Sigmoid colon (tissue), 7 donors: ENCODE data around the gene CENPP. TPM values are rescaled to one million over a fixed set of nuclear protein-coding genes. Genes with fewer than 3 reads are reported as not detected.

ENCODE experiments used
- DNase-seq: peaks from one replicate; pipeline ENCODE4 v3.0.0-alpha.2; 2019
- H3K27ac ChIP-seq, 4 donors: fragments of 200-600 bp; sonication (generic); one replicate each; pipeline ENCODE4 v1.5.1; 2016 to 2019; ENCODE audit warnings: mild to moderate bottlenecking in 1 of 4
- H3K27me3 ChIP-seq, 3 donors: fragments of 200-600 bp; sonication (generic); one replicate each; pipeline ENCODE4 v1.5.1; 2019; ENCODE audit warnings: mild to moderate bottlenecking in 1 of 3
- H3K36me3 ChIP-seq, 4 donors: fragments of 200-600 bp; sonication (generic); one replicate each; pipeline ENCODE4 v1.5.1; 2016 to 2019
- H3K4me1 ChIP-seq, 4 donors: fragments of 200-600 bp; sonication (generic); one replicate each; pipeline ENCODE4 v1.5.1; 2017 to 2019
- H3K4me3 ChIP-seq, 4 donors: fragments of 200-600 bp; sonication (generic); one replicate each; pipeline ENCODE4 v1.5.1; 2017 to 2019; ENCODE audit warnings: mild to moderate bottlenecking in 2 of 4, moderate library complexity in 1 of 4
- H3K9me3 ChIP-seq, 4 donors: fragments of 200-600 bp in 3 of 4; sonication (generic) in 3 of 4; one replicate each; pipeline versions ENCODE4 v1.5.1 to v1.6.1; 2013 to 2019
- CTCF ChIP-seq, 4 experiments: fragments of 450-650 bp in 3 of 4; fragments of 200-600 bp in 1 of 4; IDR thresholded peaks; one replicate each; pipeline ENCODE4 v1.5.1; 2016 to 2019; ENCODE audit warnings: antibody characterized with exemption in 4 of 4, mild to moderate bottlenecking in 3 of 4, moderate library complexity in 2 of 4
- EP300 ChIP-seq, 4 donors: sonication (generic); formaldehyde crosslinking; IDR thresholded peaks; one replicate each; pipeline ENCODE4 v1.6.1; 2017; ENCODE audit warnings: antibody characterized with exemption in 4 of 4
- POLR2A ChIP-seq, 2 donors: fragments of 450-650 bp; IDR thresholded peaks; one replicate each; pipeline ENCODE4 v1.6.1; 2016; ENCODE audit warnings: antibody characterized with exemption in 2 of 2, mild to moderate bottlenecking in 2 of 2, moderate library complexity in 2 of 2
- POLR2AphosphoS5 ChIP-seq, 4 donors: sonication (generic); formaldehyde crosslinking; IDR thresholded peaks; one replicate each; pipeline ENCODE4 v1.6.1; 2017; ENCODE audit warnings: antibody characterized with exemption in 4 of 4
- WGBS, 2 donors: extraction: QIAGEN DNeasy Blood & Tissue Kit; methylation state at CpG; one replicate each; pipeline ENCODE4 v1.1.7; 2013; 5-methylcytosine and 5-hydroxymethylcytosine counted together
- intact Hi-C: fragments of 100-400 bp; cut with DNase I; formaldehyde crosslinking; loops from one replicate; pipeline ENCODE4 v1.15.1; 2023
- polyA plus RNA-seq, 3 donors: library from polyadenylated mRNA; stranded (reverse); fragments of 200-250 nt; gene quantifications; one replicate each; pipeline ENCODE4 v1.2.3, GENCODE V29; 2013
- total RNA-seq, 4 donors: library from RNA; depleted of rRNA; stranded (reverse); fragments of >200 nt; gene quantifications; one replicate each; pipeline ENCODE4 v1.1.0, GENCODE V29; 2016
- donor health status: healthy with polysubstance abuse.
- donor health status: Bipolar disorder and iron deficiency.
- donor health status: healthy.

Gene CENPP
- total RNA-seq (10 to 100 TPM in 1 of 4 donors, 1 to 10 TPM in 3; 1.8 to 11.9 (median 5.2) TPM), polyA plus RNA-seq (1 to 10 TPM in 1 of 3 donors, under 1 TPM in 2; 0.60 to 2.4 (median 0.69) TPM)

GRCh38 chr9:92325269-92325990 lies at the start of gene CENPP, which contains the start of gene NOL8:
CENPP (plus strand) TSS chr9:92325953.
NOL8 (minus strand) TSS chr9:92325350; CDS start chr9:92324161, 1,189 bp downstream.
- TF ChIP-seq CTCF (IDR thresholded peaks at IDR 0.05) (no peak), EP300 (IDR thresholded peaks at IDR 0.05) (peak in 1 of 4 donors; percentile 2), POLR2A (IDR thresholded peaks at IDR 0.05) (peak in 1 of 2 donors; percentile 31), POLR2AphosphoS5 (IDR thresholded peaks at IDR 0.05) (peak; percentile 49 to 74 (median 62))
- intact Hi-C loops = loop anchor here (1.0 to 10.0 kb wide), 2 partner anchors 309 to 439 kb away; partner anchors contain the start of gene BICD2
- Histone ChIP-seq H3K27me3 (no peaks in the 10 kb centered on the region), H3K9me3 (no peaks in the 10 kb centered on the region), H3K36me3 (peaks cover 0 to 28% (median 8%) of the 10 kb centered on the region in 4 donors), H3K4me3 (peak within 1 kb of the TSS; percentile 66 to 84 (median 71)), H3K4me1 (peaks cover 0 to 21% (median 16%) of the 10 kb centered on the region in 4 donors), H3K27ac (peak within 1 kb of the TSS; percentile 90 to 96 (median 92))
- 0% methylated on average over 55 of the region's 55 CpGs for WGBS, 2 donors
- peak; percentile 90 for DNase-seq

- H3K9me3 ChIP-seq = no peaks in the 10 kb centered on the region
- H3K36me3 ChIP-seq = peaks cover 0 to 99% (median 48%) of the 10 kb centered on the region in 4 donors
- H3K27me3 ChIP-seq = no peaks in the 10 kb centered on the region
- H3K27ac ChIP-seq = no peak overlapping the region
- H3K4me1 ChIP-seq = no peaks in the 10 kb centered on the region
- whole genome bisulfite sequencing, 2 donors = 60 to 74% methylated on average over 11 of the region's 11 CpGs
- intact Hi-C loops = loop anchor here (5.0 kb wide), 1 partner anchor 34 kb away; no protein-coding TSS in a partner anchor
- no peak overlapping the region for H3K4me3 ChIP-seq
- DNase-seq = no peak
- TF ChIP-seq CTCF (IDR thresholded peaks at IDR 0.05) (no peak), POLR2AphosphoS5 (IDR thresholded peaks at IDR 0.05) (no peak), EP300 (IDR thresholded peaks at IDR 0.05) (no peak), POLR2A (IDR thresholded peaks at IDR 0.05) (no peak)
These were observed 49.3 kb upstream of the CENPP start for GRCh38 chr9:92276331-92277032.

- H3K9me3 ChIP-seq = no peaks in the 10 kb centered on the region
- H3K36me3 ChIP-seq = peaks cover 0 to 99% (median 49%) of the 10 kb centered on the region in 4 donors
- no peak overlapping the region for H3K27ac ChIP-seq
- WGBS, 2 donors = 88 to 93% methylated on average over 2 of the region's 2 CpGs
- TF ChIP-seq POLR2AphosphoS5 (IDR thresholded peaks at IDR 0.05) (no peak), EP300 (IDR thresholded peaks at IDR 0.05) (no peak), POLR2A (IDR thresholded peaks at IDR 0.05) (no peak)
- no peak overlapping the region for H3K4me3 ChIP-seq
- no peak for DNase-seq
- H3K4me1 ChIP-seq = no peaks in the 10 kb centered on the region
- no peaks in the 10 kb centered on the region for H3K27me3 ChIP-seq
- intact Hi-C loops = loop anchor here (5.0 kb wide), 1 partner anchor 36 kb away; no protein-coding TSS in a partner anchor
These were observed 47.6 kb upstream of the CENPP start for GRCh38 chr9:92278110-92278509.

GRCh38 chr9:92279302-92279701 lies 46.5 kb upstream of the CENPP start:
- Histone ChIP-seq H3K9me3 (no peaks in the 10 kb centered on the region), H3K27me3 (no peaks in the 10 kb centered on the region), H3K27ac (no peak overlapping the region), H3K4me1 (no peaks in the 10 kb centered on the region), H3K4me3 (no peak overlapping the region), H3K36me3 (peaks cover 0 to 97% (median 42%) of the 10 kb centered on the region in 4 donors)
- intact Hi-C loops = loop anchor here (5.0 kb wide), 1 partner anchor 37 kb away; no protein-coding TSS in a partner anchor
- WGBS, 2 donors = 93 to 99% methylated on average over 1 of the region's 1 CpG
- TF ChIP-seq CTCF (IDR thresholded peaks at IDR 0.05) (no peak), POLR2A (IDR thresholded peaks at IDR 0.05) (no peak), POLR2AphosphoS5 (IDR thresholded peaks at IDR 0.05) (no peak), EP300 (IDR thresholded peaks at IDR 0.05) (no peak)
- DNase-seq = no peak
